T-helper 2 cell treated with Interferon-gamma antibody and Interleukin-4, amounts not matched to agents 5 μg/mL and 100 μg/mL, for 36 hours (primary cell): ENCODE measurements around the gene MSI2.

Experiments used
- DNase-seq: peaks from one replicate; pipeline ENCODE4 v3.0.0; 2021; ENCODE audit warnings: low spot score
- H3K27ac Mint-ChIP-seq: one replicate; pipeline ENCODE4 v1.8.0; 2021; ENCODE audit warnings: mild to moderate bottlenecking, mixed read lengths
- H3K27me3 Mint-ChIP-seq: one replicate; pipeline ENCODE4 v1.8.0; 2021; ENCODE audit warnings: low read depth, mixed read lengths
- H3K36me3 Mint-ChIP-seq: one replicate; pipeline ENCODE4 v1.8.0; 2021; ENCODE audit warnings: low read depth, mixed read lengths
- H3K4me1 Mint-ChIP-seq: one replicate; pipeline ENCODE4 v1.8.0; 2021; ENCODE audit warnings: low read depth, mixed read lengths
- H3K4me3 Mint-ChIP-seq: one replicate; pipeline ENCODE4 v1.8.0; 2022; ENCODE audit warnings: mild to moderate bottlenecking, moderate library complexity, mixed read lengths
- H3K9me3 Mint-ChIP-seq: one replicate; pipeline ENCODE4 v1.8.0; 2021; ENCODE audit warnings: mixed read lengths

The MSI2 gene

GRCh38 chr17:57424273-57424672 lies 167.9 kb downstream of the MSI2 start:
- Mint-ChIP-seq H3K27me3 (no peaks in the 10 kb centered on the region), H3K4me3 (no peak overlapping the region), H3K4me1 (peaks cover 17% of the 10 kb centered on the region), H3K36me3 (peaks cover 11% of the 10 kb centered on the region), H3K9me3 (no peaks in the 10 kb centered on the region), H3K27ac (no peak overlapping the region)
- no peak for DNase-seq

GRCh38 chr17:57424777-57425188 lies 168.5 kb downstream of the MSI2 start:
- H3K4me3 Mint-ChIP-seq, result no peak overlapping the region
- H3K27me3 Mint-ChIP-seq, result no peaks in the 10 kb centered on the region
- DNase-seq, result no peak
- no peaks in the 10 kb centered on the region for H3K9me3 Mint-ChIP-seq
- H3K4me1 Mint-ChIP-seq, result peaks cover 17% of the 10 kb centered on the region
- H3K36me3 Mint-ChIP-seq, result peaks cover 13% of the 10 kb centered on the region
- no peak overlapping the region for H3K27ac Mint-ChIP-seq

DNA sequence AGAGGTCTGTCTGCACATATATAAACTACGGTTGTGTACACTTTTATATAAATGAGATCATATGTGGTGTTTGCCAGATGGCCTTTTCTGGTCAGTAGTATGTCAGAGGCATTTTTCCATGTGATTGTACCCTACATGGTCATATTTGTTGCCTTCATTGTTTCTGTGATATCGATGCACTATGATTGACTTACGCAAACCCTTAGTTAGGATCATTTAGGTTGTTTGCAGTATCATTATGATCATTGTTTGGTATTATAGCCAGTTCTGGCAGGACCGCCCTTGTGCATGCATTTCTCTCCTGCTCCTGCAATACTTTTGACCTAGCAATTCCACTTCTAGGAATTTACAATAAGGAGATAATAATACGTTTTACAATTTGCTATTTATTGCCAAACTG lies 169.1 kb downstream of the MSI2 start:
- H3K27me3 Mint-ChIP-seq, result no peaks in the 10 kb centered on the region
- H3K4me3 Mint-ChIP-seq, result no peak overlapping the region
- peaks cover 13% of the 10 kb centered on the region for H3K36me3 Mint-ChIP-seq
- no peaks in the 10 kb centered on the region for H3K9me3 Mint-ChIP-seq
- no peak overlapping the region for H3K27ac Mint-ChIP-seq
- no peak for DNase-seq
- peaks cover 17% of the 10 kb centered on the region for H3K4me1 Mint-ChIP-seq

DNA sequence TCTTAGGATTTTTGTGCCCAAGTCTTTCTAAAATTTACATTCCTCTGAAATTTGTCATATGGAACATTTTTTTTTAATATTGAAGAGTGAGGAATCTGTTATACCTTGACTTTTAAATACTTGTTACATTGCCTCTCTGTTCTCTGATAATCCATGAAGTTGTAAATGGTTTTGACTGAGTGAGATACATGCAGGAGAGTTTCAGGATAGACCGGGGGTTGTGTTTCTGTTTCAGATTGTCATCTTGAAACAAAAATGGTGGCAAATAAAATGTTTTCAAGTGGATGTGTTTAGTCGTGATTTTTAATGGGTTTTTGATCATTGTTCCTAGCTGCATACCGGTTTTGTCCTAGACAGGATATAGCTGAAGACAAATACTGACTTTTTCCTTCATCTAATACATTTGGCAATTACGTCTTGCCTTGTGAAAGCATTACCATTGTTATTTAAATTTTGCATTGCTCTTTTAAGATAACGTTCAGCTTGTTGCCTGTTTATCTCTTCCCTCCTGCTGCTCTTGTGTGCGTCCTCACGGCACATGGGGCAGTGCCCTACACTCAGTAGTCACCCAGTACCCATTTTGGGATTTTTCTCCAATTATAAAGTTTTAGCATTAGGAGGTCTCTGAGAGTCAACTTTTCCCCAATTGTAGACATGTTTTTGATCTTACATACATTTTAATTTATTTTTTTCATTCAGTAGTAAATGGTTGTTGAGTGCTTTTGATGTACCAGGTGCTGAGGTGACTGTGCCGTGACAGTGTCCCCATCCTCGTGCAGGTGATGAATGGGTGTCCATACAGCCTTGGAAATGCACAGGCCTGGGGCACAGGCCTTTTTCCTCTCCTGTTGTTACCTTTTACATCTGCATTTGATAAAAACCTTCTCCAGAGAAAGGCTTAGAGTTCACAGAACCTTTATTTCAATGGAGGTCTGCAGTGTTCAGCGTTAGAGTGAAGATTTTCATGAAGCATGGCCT lies 169.9 kb downstream of the MSI2 start:
- H3K27ac Mint-ChIP-seq, result no peak overlapping the region

DNA sequence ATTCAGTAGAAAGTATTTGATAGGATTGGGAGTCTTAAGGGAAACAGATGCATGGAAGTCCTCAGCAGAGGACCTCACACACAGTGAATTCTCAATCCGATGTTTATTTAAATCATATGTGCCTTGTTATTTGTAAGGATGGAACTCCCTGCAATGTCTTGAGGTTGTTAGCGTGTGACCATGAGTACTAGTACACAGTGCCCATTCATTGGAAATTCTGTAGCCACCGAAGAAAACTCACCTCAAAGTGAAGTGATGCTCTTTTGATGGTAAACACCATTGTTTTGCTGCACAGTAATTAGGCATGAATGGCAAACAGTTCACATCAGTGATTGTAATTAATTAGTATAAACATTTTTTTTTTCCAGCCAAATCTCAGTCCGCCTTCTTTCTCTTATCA lies 173.6 kb downstream of the MSI2 start:
- Mint-ChIP-seq H3K9me3 (no peaks in the 10 kb centered on the region), H3K27me3 (no peaks in the 10 kb centered on the region), H3K27ac (no peak overlapping the region), H3K36me3 (peaks cover 9% of the 10 kb centered on the region), H3K4me3 (no peak overlapping the region), H3K4me1 (peaks cover 23% of the 10 kb centered on the region)
- no peak for DNase-seq

More for the DNA sequence above, 169.9 kb downstream of the MSI2 start:
- Mint-ChIP-seq H3K27me3 (no peaks in the 10 kb centered on the region), H3K4me1 (peaks cover 19% of the 10 kb centered on the region), H3K4me3 (no peak overlapping the region), H3K9me3 (no peaks in the 10 kb centered on the region), H3K36me3 (peaks cover 13% of the 10 kb centered on the region)
- no peak for DNase-seq

GRCh38 chr17:57431415-57431814 lies 175.1 kb downstream of the MSI2 start:
- Mint-ChIP-seq H3K27ac (no peak overlapping the region), H3K4me1 (peaks cover 16% of the 10 kb centered on the region), H3K27me3 (no peaks in the 10 kb centered on the region), H3K36me3 (peaks cover 4% of the 10 kb centered on the region), H3K4me3 (no peak overlapping the region), H3K9me3 (no peaks in the 10 kb centered on the region)
- no peak for DNase-seq

DNA sequence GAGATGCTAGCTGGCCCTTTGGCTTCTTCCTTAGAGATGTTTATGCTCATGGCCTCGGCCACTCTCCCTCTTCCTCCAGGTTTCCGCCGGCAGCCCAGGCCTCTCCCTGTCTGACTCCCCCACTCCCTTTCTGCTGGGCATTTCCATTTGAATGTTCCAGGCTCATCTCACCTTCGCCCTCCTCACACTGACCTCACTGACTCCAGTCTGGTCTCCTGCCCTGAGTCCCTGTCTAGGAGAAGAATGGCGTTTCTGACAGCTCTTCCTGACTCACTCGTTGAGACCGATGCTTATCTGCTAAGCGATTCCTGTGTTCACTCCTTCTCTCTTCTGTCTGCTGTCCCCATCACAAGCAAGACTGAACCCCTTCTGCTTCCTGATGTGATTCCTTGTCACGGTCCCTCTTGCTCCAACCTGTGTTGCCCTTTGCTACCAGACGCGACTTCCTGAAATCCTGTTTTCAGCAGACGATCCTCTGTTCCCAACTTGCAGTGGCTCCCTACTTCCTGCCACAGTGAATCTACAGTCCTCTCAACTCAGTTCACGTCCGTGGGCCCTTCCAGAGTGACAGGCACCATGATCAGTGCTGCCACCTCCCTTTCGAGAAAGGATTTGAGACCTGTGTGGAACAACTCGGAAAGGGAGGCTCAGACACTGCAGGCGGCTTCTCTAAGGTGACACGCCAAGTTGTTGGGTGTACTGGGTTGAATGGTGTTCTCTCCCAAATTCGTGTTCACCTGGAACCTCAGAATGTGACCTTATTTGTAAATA lies 176.4 kb downstream of the MSI2 start:
- Mint-ChIP-seq H3K4me3 (no peak overlapping the region), H3K27me3 (no peaks in the 10 kb centered on the region), H3K4me1 (peaks cover 21% of the 10 kb centered on the region), H3K27ac (no peak overlapping the region), H3K9me3 (no peaks in the 10 kb centered on the region), H3K36me3 (peaks cover 5% of the 10 kb centered on the region)
- DNase-seq, result no peak

GRCh38 chr17:57433452-57433851 lies 177.1 kb downstream of the MSI2 start:
- Mint-ChIP-seq H3K9me3 (no peaks in the 10 kb centered on the region), H3K4me3 (no peak overlapping the region), H3K36me3 (peaks cover 5% of the 10 kb centered on the region)

GRCh38 chr17:57434361-57434760 lies 178.0 kb downstream of the MSI2 start:
- Mint-ChIP-seq H3K27me3 (no peaks in the 10 kb centered on the region), H3K4me1 (peaks cover 29% of the 10 kb centered on the region), H3K9me3 (no peaks in the 10 kb centered on the region), H3K4me3 (no peak overlapping the region), H3K27ac (no peak overlapping the region), H3K36me3 (peaks cover 10% of the 10 kb centered on the region)
- DNase-seq, result no peak

More at GRCh38 chr17:57433452-57433851, 177.1 kb downstream of the MSI2 start:
- DNase-seq, result no peak
- no peak overlapping the region for H3K27ac Mint-ChIP-seq
- H3K27me3 Mint-ChIP-seq, result no peaks in the 10 kb centered on the region
- peaks cover 23% of the 10 kb centered on the region for H3K4me1 Mint-ChIP-seq

DNA sequence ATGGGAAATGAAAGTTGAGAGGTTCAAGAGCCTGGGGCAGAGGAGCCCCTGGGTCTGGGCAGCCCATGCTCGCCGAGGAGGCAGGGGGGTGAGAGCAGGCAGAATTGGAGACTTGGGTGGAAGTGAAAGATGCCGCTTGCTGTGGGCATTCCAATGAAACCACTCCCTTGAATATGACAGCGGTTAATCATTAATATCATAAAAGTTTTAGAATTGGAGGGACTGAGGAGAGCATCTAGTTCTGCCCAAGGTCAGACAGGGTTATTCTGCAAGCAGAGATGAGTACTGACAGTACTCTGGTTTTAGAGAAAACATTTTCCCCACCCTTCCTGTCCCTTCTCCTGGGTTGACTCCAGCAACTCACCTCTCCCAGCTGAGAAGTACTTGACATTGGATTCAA lies 180.2 kb downstream of the MSI2 start:
- Mint-ChIP-seq H3K4me1 (peaks cover 41% of the 10 kb centered on the region), H3K4me3 (no peak overlapping the region), H3K9me3 (no peaks in the 10 kb centered on the region), H3K27ac (no peak overlapping the region), H3K27me3 (no peaks in the 10 kb centered on the region), H3K36me3 (peaks cover 11% of the 10 kb centered on the region)
- no peak for DNase-seq

DNA sequence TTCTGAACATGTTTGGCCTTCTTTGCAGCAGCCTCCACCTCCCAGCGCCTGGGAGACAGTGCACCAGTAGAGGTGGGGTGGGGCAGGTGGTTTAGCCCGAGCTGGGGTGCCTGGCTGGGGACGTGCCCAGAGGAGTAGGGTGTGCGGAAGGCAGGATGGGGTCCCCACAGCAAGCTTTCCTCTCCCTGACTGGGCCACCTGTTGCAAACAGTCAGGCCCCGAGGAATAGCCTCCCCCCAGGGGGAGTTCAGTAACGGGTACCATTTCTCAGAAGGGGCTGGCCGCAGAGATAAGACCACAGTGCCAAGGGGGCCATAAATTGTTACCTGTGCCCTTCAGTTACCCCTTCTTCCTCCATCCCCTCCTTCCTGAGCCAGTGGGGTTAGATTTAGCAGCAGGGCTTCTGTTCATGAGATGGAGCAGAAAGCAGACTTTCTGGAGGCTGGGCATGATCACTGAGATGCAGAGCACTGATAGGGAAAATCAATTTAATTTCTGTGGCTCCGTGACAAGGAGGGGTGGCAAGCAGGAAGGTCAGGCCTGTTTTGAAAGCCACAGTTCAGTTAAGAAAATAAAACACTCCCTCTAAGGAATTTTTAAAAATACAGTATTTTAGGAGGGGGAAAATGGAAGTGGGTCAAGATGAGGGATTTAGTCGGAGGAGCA lies 181.9 kb downstream of the MSI2 start:
- Mint-ChIP-seq H3K9me3 (no peaks in the 10 kb centered on the region), H3K4me1 (peaks cover 50% of the 10 kb centered on the region), H3K4me3 (no peak overlapping the region), H3K27ac (peak overlapping the region; percentile 10), H3K27me3 (no peaks in the 10 kb centered on the region), H3K36me3 (peaks cover 12% of the 10 kb centered on the region)
- DNase-seq, result no peak

DNA sequence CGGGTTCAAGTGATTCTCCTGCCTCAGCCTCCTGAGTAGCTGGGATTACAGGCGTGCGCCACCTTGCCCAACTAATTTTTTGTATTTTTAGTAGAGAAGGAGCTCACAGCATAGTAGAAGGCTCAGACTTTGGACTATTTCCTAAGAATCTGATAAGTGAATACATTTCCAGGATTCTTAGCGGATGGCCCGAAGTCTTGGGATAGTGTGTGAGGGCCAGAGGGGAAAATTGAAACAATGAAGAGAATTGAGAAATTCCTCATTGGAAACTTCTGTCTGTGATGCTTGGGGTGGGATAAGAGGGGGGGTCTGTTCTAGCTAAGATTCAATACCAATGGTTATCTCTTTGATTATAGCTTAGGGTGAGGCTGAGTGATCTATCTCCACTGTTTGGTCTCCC lies 183.3 kb downstream of the MSI2 start:
- DNase-seq, result no peak
- Mint-ChIP-seq H3K27ac (peak overlapping the region; percentile 90), H3K9me3 (no peaks in the 10 kb centered on the region), H3K4me1 (peaks cover 52% of the 10 kb centered on the region), H3K4me3 (peak overlapping the region; percentile 67), H3K27me3 (no peaks in the 10 kb centered on the region), H3K36me3 (peaks cover 14% of the 10 kb centered on the region)

- Mint-ChIP-seq H3K27me3 (no peaks in the 10 kb centered on the region), H3K4me3 (peak overlapping the region; percentile 67), H3K36me3 (peaks cover 15% of the 10 kb centered on the region), H3K27ac (peak overlapping the region; percentile 90), H3K4me1 (peaks cover 59% of the 10 kb centered on the region), H3K9me3 (no peaks in the 10 kb centered on the region)
- DNase-seq, result peak; percentile 91
These were observed 184.4 kb downstream of the MSI2 start for GRCh38 chr17:57440522-57441269.
